GM18868 (cell line): Measurements from ENCODE around the gene COMMD3.
A peak's percentile ranks its signal among the peaks of the same experiment; 100 is the strongest.
"Not testable (repeated sequence)": the region's sequence is repeated elsewhere in the genome, so short reads cannot be mapped to it uniquely, and the experiment has no call there.

Experiments used
- ATAC-seq: cut with Tn5 transposase; IDR thresholded peaks from one replicate; pipeline ENCODE4 v1.9.1; 2021; ENCODE audit warnings: mild to moderate bottlenecking, moderate library complexity; ENCODE audit not compliant: unreplicated experiment

Gene COMMD3

DNA sequence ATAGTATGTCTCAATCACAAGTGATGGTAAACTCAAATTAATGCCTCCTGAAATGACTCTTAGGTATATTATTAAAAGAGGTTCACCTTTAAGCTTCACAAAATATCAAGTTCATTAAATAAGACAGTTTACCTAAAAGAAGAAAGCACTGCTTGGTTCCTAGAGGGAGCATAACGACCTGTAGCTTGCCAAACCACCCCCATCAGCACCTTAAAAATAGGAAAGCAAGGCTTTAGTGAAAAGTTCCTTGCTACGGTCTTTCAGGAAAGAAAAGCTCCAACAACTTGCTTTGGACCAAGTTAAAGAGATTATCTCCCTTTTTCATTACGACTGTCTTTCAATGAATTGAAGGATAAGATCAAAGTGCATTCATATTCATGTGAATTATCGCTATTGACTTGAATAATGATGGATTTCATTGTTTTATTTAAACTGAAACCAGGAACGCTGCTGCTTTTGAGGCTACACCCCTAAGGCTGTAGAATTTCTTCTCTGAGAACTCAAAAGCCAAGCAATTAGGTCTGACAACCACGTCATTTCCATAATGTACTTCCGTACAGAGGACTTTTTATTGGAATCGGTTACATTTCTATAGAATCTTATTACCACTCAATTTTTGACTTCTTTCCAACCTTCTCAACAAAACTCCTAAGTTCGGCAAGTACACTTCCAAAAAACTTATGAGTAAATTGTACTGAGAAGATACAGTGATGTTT is 22.2 kb downstream of the COMMD3 start:
- ATAC-seq: no peak

DNA sequence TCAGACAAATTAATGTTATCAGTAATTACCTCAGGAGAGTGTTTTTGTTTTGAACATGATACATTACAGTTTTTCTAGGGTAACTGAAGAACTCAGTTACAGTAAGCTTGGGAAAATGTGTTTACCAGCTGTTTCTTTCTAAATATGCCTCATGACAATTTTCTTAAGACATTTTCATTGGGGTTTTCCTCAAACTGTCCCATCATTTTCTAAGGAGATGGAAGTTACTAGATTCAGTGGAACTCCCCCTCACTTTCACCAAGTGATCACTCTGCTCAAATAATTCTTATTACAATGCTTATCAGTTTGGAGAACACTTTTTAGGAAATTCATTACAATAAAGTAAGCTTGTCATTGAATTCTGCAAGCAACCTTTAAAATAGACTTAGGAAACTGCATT is 22.7 kb downstream of the COMMD3 start:
- ATAC-seq: no peak

DNA sequence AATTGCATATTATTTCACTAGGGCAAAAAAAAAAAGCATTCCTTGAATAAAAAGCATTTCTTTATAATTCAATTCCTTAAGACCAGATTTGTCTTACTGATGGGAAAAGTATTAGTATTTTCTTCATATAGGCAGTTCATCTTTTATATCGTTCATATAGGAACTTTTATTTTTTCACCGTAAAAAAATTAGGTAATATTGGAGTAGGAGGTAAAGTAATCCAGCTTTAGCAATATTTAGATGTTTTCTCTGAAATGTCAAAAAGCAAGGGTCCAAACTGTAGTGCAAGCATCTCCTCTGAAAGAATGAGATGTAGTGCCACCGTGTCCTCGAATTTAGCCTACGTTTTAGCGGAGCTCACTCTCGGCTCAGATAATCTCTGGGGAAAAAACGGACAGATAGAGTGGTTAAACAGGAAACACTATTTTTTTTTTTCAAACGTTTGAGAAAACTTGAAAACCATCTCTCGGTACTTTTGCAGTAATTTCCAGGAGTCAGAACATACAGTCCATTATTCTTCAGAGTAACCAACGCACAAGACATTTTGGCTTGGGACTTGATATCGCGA is 23.7 kb downstream of the COMMD3 start:
- no peak for ATAC-seq

DNA sequence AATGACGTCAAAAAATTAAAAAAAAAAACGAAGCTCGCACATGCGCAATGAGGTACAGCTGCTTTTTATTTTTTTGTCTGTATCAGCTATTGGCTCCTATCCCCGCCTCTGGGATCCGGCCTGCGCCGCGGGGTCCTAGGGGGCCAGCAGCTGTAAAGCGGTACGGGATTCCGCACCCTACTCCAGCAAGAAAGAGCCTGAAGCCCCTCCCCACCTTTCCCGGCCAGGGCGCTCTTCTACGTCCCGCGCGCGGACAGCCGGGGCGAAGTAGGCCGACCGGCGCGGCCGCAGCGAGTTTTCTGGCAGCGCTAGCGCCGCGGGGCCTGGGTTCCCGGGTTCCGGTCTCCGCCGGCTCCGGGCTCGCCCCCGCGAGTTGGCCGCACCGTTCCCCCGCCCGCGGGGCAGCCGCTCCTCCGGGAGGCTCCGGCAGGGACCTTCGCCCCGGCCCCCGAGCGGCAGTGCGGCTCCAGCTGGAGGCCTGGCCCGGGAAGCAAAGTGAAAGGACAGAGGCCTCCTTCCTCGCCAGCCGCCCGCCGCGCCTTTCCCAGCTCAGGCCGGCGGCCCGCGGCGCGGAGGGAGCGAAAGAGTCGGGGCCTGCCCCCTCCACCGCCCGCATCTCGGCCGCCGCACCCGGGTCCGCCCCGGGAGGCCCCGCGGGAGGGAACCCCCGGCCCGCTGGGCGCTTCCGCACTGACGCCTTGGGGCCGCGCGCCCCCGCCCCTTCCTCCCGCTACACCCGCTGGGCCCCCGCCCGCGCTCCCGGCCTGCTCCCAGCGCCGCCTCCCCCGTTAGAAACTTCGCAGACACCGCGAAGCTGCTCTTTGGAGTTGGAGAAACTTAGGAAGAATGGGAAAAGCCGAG is 24.4 kb downstream of the COMMD3 start:
- ATAC-seq: peak; percentile 37

DNA sequence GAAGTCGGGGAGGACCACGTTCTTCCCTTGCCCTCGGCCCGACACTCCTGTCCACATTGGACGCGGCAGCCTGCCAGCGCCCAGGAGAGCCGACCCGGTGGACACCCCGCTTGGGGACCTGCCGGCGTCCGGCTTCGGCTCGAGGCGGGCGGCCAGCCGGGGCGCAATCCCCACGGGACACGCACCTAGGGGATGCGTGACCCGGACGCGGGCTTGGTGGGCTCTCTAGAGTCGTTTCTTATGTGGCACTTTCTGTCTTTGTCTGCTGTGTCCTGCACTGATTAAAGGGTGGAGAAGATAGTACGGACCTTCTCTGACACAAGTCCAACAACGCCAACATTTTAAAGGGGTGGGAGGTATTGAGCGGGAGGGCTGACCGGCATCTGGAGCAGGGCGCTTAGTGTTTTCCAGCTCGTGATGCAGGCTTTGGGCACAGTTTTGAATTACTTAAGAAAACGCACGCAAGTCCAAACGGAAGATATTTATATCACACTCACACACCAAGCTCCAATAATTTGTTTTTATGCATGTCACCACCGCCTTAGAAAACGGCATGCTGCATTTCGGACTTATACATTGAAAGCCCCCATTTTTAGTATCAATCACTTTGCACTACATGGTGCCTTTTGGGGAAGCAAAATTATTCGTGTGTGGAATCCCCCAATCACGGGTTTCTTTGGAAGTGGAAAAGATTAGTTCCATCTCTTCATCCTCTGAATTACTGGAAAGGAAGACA is 25.2 kb downstream of the COMMD3 start:
- ATAC-seq: peak; percentile 9

DNA sequence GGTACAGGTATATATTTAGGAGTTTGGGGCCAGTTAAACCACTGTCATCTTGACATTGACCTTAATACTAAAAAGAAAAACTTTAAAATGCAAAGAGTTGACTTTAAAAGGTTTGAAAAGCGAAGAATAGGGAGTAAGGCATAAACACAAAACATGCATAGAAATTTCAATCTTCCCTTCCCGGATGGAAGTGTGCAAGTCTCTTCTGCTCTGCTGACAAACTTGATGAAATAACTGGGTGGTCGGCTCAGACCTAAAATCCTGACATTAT is 25.7 kb downstream of the COMMD3 start:
- no peak for ATAC-seq

DNA sequence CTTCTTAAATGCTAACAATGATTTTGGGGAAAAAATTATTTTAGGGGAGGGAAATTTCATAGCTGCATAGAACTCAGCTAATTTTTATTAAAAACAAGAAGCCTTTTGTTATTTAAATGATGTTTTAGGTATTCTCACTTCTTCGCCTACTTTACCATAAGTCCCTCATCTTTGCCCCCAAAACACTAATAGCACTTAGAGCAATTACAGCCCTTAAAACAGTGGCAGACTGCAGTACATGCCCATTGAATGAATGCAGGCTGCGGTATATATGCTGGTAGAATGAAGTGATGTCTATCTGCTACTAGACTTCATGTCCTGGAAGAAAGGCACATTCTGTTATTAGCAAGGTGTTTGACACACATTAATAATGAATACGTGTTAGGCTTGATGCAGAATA is 26.2 kb downstream of the COMMD3 start:
- ATAC-seq: no peak

DNA sequence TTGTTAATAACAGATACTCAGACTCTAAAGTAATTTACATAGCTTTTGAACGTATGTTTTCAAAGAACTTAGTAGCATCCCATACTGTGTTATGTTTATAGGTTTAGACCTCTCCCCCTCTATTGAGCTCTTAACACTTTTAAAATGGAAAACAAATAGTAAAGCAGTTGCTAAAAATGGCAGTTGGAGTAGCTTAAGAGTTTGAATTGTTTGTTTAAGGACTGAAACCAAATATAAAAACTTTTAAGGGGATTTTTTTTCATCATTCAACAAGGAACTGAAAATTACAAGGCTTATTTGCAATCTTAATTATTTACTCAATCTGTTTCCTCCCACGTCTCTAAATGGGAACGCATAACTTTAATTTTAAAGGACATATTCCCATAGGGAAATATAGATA is 27.5 kb downstream of the COMMD3 start:
- ATAC-seq: peak; percentile 32

DNA sequence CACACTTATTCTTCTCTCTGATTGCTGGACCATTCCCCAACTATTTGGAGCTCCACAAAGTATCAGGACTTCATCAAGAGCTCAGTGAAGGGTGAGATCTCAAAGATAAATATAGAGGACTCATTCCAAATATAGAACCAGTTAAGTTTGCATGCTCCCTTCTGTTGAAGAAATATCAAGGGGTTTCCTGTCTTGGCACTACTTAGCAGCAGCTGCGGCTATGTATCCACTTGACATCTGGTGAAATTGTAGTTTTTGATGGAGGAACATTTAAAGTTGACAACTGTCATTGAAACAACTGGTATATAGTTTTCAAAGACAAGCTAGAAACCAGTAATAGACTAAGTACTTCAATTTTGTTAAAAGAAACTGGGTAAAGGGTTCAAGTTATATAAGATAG is 28.1 kb downstream of the COMMD3 start:
- ATAC-seq: peak; percentile 27

DNA sequence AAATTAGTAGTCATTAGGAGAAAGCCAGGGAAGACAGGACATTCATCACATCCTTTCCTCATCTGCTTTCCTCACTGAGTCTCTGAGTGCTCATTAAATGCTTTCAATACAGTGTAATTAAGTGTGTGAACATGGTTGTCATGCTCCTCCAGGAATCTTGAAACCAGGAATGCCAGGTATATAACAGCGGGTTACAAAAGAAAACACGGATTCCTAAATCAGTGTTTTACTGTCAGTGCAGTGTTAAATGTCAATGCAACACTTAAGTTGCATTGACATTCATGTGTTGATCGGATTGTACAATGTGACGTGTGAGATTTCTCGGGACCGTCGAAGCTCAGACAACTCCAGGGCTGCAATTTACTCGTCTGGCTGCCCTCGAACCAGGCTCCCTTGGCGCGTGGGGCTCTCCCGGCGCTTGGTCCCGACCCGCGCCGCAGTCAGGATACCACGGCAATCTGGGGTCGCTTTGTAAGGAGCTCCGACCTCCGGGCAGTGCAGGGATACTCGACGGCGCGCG is 28.7 kb downstream of the COMMD3 start:
- ATAC-seq: no peak

DNA sequence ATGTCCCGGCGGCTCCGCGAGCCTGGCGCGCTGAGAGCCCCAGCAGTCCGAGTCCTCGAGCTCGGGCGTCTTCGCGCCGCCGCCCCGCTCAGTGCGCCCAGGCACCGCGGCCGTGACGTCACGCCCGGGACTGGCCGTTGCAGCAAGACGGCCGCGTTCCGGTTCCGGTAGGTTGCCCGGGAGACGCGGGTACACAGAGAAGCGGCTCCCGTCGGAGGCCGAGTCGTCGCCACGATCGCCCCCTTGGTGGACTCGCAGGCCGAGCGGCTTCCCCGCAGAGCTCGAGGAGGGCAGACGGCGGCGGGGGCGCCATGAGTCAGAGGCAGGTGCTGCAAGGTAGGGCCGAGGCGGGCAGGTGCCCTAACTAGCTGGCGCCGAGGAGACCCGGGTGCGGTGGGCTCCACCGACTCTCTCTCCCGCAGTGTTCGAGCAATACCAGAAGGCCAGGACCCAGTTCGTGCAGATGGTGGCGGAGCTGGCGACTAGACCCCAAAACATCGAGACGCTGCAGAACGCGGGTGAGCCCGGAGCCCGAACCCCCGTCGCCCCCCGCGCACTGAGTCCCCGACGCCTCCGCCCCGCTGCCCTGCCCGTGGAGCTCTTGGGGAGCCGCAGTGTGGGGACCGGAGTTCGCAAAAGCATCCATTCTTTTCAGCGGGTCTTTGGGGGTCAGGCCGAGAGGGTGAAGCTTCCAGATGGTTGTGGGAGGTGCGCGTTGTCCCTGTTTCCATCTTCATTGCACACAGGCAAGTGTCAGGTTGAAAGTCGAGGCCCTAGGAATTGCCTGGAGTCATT is 29.3 kb downstream of the COMMD3 start, which contains the start of gene SPAG6:
SPAG6 (plus strand) TSS at position 196 of the 795 bp plus-strand sequence; CDS start at position 312, 116 bp downstream.
- ATAC-seq: peak; percentile 25

DNA sequence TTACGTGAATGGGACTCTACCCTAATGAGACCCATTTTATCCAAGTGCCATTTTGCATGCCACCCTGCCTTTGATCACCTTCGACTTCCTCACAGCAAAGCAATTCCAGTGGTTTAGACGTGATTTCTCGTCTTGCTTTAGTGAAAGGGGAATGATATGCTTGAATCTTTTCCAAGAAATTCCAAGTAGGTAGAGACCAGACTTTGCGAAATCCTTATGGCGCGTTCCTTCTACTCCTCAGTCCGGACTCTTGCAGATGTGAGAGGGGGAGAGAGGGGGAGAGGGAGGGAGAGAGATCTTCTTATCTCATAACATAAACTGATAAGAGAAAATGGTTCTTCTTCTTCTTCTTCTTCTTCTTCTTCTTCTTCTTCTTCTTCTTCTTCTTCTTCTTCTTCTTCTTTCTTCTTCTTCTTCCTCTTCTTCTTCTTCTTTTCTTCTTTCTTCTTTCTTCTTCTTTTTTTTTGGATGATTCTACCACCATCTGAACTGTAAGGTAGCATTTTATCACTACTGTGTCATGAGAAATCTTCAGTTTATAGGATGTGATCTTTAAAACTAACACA is 30.0 kb downstream of the COMMD3 start:
- ATAC-seq: no peak

DNA sequence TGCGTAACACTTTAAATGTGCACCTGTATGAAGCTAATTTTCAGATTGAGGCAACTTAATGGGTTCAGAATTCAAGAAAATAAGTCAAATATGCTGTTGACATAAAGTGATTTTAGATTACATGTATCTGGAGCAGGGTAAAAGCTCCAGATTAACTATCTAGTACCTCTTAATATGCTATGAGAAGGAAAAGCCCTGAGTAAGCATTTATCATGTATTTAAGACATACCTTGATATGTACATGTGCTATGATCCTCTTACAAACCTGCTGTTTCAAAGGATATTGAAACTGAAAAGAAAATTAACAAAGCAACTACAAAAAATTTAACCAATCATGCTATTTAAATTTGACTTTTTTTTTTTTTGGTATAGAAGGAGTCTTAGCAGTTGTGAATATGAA is 33.6 kb downstream of the COMMD3 start:
- ATAC-seq: no peak

DNA sequence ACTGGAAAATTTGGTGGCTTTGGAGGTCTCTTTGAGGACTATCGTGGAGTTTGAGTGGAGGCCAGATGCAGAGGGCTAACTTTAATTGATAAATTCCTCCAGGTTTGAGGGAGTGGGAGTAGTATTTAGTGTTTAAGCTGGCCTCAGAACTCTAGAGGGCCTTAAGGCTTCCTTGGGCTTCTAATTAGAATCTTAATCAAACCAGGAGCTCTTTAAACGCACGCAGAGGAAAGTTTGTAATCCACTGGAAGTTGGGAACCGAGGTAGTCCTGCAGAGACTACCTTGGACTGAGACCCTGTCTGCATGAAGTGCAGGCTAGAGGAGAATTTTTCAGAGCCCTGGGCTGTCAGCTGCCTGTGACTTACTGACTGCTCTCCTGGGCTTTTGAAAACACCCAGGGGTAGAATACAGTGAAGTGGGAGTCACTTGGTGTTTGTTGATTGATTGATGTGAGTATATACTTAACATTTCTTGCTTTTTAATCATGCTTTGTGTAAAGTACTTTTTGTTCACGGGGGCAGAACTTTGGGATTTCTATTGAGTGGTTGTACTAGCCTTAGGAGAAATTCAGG is 35.0 kb downstream of the COMMD3 start:
- no peak for ATAC-seq

DNA sequence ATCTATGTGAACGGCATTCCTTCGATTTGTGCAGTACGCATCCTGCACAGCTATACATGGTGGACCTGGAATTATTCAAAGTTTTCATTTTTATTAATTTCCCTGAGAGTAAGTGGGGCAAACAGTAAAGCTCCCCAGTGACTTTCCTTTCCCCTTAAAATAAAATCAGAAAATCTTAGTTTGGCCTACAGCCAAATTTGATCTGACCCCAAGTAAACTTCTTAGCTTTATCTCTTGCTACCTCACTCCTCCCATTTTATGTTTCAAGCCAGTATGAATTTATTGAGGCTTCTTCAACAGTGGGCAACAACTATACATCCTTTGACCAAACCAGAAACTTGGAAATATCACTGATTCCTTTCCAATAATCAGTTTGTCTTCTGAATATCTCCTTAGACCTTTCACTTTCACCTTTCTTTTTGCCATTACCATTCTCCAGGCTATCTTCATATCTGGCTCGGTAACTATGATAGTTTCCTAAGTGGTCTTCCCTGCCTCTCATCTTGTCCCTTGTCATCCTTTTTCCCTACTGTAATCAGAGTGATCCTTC is 40.2 kb downstream of the COMMD3 start:
- no peak for ATAC-seq

DNA sequence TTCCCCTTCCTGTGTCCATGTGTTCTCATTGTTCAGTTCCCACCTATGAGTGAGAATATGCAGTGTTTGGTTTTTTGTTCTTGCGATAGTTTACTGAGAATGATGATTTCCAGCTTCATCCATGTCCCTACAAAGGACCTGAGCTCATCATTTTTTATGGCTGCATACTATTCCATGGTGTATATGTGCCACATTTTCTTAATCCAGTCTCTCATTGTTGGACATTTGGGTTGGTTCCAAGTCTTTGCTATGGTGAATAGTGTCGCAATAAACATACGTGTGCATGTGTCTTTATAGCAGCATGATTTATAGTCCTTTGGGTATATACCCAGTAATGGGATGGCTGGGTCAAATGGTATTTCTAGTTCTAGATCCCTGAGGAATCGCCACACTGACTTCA is 41.6 kb downstream of the COMMD3 start:
- ATAC-seq: not testable (repeated sequence)

DNA sequence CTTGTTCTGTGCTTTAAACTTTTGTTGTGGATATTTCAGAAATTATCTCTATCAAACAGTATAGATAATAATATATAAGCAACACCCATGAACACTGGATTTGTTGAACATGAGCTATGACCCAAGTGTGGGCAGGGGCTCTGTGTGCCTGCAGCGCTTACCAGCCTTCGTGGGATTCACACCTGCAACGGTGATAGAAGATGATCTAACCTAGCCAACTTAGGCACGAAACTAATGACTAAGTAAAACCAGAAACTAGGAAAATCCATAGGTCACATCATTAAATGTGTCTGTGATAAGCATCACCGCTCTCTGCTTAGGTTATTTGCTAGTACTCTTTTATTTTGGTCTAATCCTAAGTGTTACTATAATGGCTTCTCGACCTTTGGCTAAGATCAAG is 47.1 kb downstream of the COMMD3 start:
- no peak for ATAC-seq

DNA sequence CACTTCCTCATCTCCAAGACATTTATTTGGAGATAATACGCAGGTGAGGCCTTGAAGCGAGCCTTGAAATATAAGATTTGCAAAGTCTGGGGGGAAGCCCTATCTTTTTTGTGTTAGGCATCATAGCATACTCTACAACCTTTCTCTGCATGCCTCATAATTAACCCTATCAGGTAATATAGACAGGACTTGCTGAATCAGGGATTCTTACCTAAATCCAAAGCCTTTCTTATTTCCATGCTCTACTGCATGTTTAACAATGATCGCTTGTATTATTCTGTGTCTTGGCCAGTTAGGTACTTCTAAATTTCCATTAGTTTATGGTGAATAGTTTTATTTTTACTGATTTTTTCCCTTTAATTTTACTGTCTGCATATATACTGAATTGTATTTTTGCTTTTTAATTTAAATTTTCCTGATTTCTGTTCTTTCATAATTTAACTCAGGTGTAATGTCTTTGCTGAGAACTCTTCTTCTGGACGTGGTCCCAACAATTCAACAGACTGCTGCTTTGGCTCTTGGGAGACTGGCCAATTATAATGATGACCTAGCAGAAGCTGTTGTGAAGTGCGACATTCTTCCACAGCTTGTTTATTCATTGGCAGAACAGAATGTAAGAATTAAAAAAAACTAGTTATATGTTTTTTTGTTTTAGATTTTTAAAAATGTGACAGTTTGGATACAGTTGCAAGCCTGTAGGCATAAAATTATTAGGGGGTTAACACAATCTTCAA is 48.4 kb downstream of the COMMD3 start:
- no peak for ATAC-seq

DNA sequence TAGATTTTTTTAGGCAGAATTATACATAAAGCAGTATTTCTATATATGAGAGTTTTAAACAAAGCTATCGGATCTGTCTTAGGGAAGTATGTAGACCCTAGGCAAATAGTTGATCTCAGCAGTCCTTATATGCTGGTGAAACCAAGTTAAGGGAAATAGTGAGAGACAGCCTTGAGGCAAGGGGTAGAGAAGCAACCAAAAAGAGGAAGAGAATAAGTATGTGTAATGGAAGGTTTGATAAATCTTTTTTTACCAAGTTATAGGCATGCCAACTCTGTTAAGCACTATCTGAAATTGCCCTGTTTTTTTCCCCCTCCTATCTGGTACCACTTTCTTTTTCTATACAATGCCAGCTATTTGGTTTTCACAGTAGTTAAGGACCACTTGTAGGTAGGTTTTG is 49.0 kb downstream of the COMMD3 start:
- ATAC-seq: peak; percentile 67
